Measurements from ENCODE around the gene CEACAM19. TPM values are rescaled to one million over a fixed set of nuclear protein-coding genes. Genes with fewer than 3 reads are reported as not detected.

CEACAM19 gene
- total RNA-seq, 1 donor from 2014 or later, result 0.09 TPM

DNA sequence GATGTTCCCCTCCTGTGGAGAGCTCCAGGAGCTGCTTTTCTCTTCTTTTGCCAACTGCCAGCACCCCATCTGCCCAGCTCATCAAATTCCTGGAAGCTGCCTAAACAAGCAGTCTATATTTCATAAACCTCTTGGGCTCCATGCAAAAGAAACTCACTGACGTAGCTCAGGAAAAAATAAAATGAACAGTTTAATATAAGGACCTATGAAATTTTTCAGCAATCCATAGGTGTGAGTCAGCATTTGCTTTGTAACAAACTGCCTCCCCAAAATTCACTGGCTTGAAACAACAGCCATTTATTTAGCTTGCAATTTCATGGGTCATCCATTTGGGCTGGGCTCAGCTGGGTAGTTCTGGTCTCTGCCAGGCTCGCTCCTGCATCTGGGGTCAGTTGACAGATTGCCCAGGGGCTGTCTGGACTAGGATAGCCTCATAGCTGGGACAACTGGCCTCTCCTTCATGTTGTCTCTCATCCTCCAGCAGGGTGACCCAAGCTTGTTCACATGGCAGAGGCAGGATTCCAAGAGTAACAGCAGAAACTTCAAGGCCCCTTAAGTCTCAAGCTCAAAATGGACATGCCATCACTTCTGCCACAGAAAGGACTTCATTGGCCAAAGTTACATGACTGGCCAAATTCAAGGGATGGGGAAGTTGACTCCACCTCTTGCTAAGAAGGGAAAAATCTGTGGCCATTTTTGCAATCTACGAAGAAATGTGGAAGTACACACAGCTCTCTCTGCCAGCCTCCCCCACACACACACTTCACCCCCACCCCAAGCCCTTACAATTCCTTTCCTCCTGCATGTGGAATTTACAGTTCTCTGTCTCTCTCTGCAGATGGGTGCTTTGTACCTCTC lies 35.5 kb upstream of the CEACAM19 start:
- Histone ChIP-seq H3K36me3 (no peaks in the 10 kb centered on the region), H3K79me2 (ENCODE audit: low read depth) (no peaks in the 10 kb centered on the region), H3K4me2 (no peak overlapping the region), H3K27ac (no peak overlapping the region), H3K4me3 (no peak overlapping the region), H2AFZ (replicated peaks) (no peak overlapping the region), H3K27me3 (no peaks in the 10 kb centered on the region), H3K9me3 (ENCODE audit: low read depth) (no peaks in the 10 kb centered on the region), H3K4me1 (peaks cover 8% of the 10 kb centered on the region), H3F3A (ENCODE audit: low read depth) (no peaks in the 10 kb centered on the region), H3K9ac (no peak overlapping the region), H4K20me1 (ENCODE audit: low read depth) (no peaks in the 10 kb centered on the region)
- Mint-ChIP-seq H3K27me3 (ENCODE audit: insufficient read depth, low read depth) (peaks cover 11% of the 10 kb centered on the region), H3K36me3 (no peaks in the 10 kb centered on the region), H3K9me3 (no peaks in the 10 kb centered on the region), H3K4me3 (no peak overlapping the region), H3K27ac (no peak overlapping the region), H3K4me1 (peaks cover 8% of the 10 kb centered on the region)
- TF ChIP-seq EZH2 (IDR thresholded peaks at IDR 0.05), result no peak
- no peak for TF ChIP-seq CTCF (IDR thresholded peaks at IDR 0.05)
- TF ChIP-seq EZH2phosphoT487 (IDR thresholded peaks at IDR 0.05), result no peak
- DNase-seq (ENCODE audit: low spot score), result no peak

DNA sequence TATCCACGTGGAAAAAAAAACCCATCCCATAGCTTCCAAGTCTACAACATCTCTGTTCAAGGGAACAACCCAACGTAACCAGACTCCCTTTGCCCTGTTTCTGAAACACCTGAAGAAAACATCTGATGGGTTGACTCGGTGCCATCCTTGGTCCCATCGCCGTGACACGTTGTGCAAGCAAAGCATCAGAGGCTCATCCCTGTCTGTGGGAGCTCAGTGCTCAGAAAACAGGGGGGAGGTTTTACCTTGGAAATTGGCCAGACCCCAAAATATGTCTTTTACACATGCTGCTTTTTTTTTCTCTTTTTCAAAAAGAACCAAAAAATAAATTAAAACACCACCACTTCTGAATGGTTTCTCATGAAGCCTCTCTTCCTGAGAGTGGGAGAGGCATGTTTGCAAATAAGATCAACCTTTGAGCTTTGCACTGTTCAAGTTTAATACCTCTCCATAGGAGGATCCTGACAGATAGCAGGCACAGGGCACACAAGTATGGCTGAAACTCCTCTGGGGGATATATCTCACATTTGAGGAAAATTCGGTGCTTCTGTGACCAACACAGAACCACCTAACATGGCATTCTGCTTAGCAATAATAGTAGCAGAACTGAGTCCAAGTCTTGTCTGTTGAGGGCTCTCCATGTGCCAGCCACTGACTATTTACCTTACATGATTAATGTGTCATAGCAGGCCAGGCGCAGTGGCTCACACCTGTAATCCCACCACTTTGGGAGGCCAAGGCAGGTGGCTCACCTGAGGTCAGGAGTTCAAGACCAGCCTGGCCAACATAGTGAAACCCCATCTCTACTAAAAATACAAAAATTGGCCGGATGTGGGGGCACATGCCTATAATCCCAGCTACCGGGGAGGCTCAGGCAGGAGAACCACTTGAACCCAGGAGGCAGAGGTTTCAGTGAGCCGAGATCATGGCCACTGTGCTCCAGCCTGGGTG lies 34.6 kb upstream of the CEACAM19 start:
- Histone ChIP-seq H3K27me3 (no peaks in the 10 kb centered on the region), H3K4me3 (no peak overlapping the region), H3F3A (ENCODE audit: low read depth) (no peaks in the 10 kb centered on the region), H3K9ac (no peak overlapping the region), H4K20me1 (ENCODE audit: low read depth) (no peaks in the 10 kb centered on the region), H3K27ac (no peak overlapping the region), H3K79me2 (ENCODE audit: low read depth) (no peaks in the 10 kb centered on the region), H3K36me3 (no peaks in the 10 kb centered on the region), H3K4me2 (no peak overlapping the region), H3K9me3 (ENCODE audit: low read depth) (no peaks in the 10 kb centered on the region), H3K4me1 (peaks cover 8% of the 10 kb centered on the region), H2AFZ (replicated peaks) (no peak overlapping the region)
- peaks cover 8% of the 10 kb centered on the region for H3K4me1 Mint-ChIP-seq
- no peaks in the 10 kb centered on the region for H3K36me3 Mint-ChIP-seq
- DNase-seq (ENCODE audit: low spot score), result no peak
- no peak for TF ChIP-seq EZH2phosphoT487 (IDR thresholded peaks at IDR 0.05)
- TF ChIP-seq CTCF (IDR thresholded peaks at IDR 0.05), result no peak
- no peak for TF ChIP-seq EZH2 (IDR thresholded peaks at IDR 0.05)
- peaks cover 11% of the 10 kb centered on the region for H3K27me3 Mint-ChIP-seq (ENCODE audit: insufficient read depth, low read depth)
- no peak overlapping the region for H3K4me3 Mint-ChIP-seq
- H3K9me3 Mint-ChIP-seq, result no peaks in the 10 kb centered on the region
- H3K27ac Mint-ChIP-seq, result no peak overlapping the region

DNA sequence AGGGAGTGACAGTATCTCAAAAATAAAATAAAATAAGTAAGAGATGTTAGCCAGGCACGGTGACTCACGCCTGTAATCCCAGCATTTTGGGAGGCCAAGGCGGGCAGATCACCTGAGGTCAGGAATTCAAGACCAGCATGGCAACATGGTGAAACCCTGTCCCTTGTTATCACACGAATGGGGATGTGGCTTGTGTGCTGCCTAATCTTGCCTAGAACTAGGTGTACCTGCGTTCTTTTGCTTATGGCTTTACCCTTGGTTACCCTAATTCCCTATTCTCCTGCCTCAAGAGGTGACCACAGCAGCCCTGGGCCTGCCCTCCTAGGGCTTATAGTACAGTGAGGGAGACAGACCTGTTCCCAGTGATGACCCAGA lies 33.9 kb upstream of the CEACAM19 start:
- no peak overlapping the region for H3K9ac ChIP-seq
- peaks cover 1% of the 10 kb centered on the region for H3K27me3 ChIP-seq
- no peak overlapping the region for H2AFZ ChIP-seq (replicated peaks)
- H3K4me3 ChIP-seq, result no peak overlapping the region
- no peaks in the 10 kb centered on the region for H3K36me3 Mint-ChIP-seq
- H3K27ac Mint-ChIP-seq, result no peak overlapping the region
- H3K36me3 ChIP-seq, result no peaks in the 10 kb centered on the region
- no peak for TF ChIP-seq EZH2 (IDR thresholded peaks at IDR 0.05)
- no peak for TF ChIP-seq CTCF (IDR thresholded peaks at IDR 0.05)
- TF ChIP-seq EZH2phosphoT487 (IDR thresholded peaks at IDR 0.05), result no peak
- no peak overlapping the region for H3K4me2 ChIP-seq
- H3K4me3 Mint-ChIP-seq, result no peak overlapping the region
- no peaks in the 10 kb centered on the region for H3F3A ChIP-seq (ENCODE audit: low read depth)
- peaks cover 11% of the 10 kb centered on the region for H3K27me3 Mint-ChIP-seq (ENCODE audit: insufficient read depth, low read depth)
- H3K9me3 Mint-ChIP-seq, result no peaks in the 10 kb centered on the region
- DNase-seq (ENCODE audit: low spot score), result no peak
- H3K4me1 Mint-ChIP-seq, result peaks cover 8% of the 10 kb centered on the region
- H3K9me3 ChIP-seq (ENCODE audit: low read depth), result no peaks in the 10 kb centered on the region
- H3K4me1 ChIP-seq, result peaks cover 8% of the 10 kb centered on the region
- H3K27ac ChIP-seq, result no peak overlapping the region
- no peaks in the 10 kb centered on the region for H4K20me1 ChIP-seq (ENCODE audit: low read depth)
- H3K79me2 ChIP-seq (ENCODE audit: low read depth), result no peaks in the 10 kb centered on the region
